CD4-positive, alpha-beta T cell treated with Interferon alpha-2 for 1 hour (primary cell): ENCODE measurements around the gene EPN2.
"Not testable (repeated sequence)": the region's sequence is repeated elsewhere in the genome, so short reads cannot be mapped to it uniquely, and the experiment has no call there.

Source experiments
- DNase-seq, 2 donors: peaks; one replicate each; pipeline ENCODE4 v3.0.0-alpha.2; 2020 to 2022

Gene EPN2

GRCh38 chr17:19269641-19270040 is 32.5 kb downstream of the EPN2 start:
- no peak for DNase-seq

- DNase-seq: no peak
Observed at GRCh38 chr17:19270347-19270703, 33.2 kb downstream of the EPN2 start.

DNA sequence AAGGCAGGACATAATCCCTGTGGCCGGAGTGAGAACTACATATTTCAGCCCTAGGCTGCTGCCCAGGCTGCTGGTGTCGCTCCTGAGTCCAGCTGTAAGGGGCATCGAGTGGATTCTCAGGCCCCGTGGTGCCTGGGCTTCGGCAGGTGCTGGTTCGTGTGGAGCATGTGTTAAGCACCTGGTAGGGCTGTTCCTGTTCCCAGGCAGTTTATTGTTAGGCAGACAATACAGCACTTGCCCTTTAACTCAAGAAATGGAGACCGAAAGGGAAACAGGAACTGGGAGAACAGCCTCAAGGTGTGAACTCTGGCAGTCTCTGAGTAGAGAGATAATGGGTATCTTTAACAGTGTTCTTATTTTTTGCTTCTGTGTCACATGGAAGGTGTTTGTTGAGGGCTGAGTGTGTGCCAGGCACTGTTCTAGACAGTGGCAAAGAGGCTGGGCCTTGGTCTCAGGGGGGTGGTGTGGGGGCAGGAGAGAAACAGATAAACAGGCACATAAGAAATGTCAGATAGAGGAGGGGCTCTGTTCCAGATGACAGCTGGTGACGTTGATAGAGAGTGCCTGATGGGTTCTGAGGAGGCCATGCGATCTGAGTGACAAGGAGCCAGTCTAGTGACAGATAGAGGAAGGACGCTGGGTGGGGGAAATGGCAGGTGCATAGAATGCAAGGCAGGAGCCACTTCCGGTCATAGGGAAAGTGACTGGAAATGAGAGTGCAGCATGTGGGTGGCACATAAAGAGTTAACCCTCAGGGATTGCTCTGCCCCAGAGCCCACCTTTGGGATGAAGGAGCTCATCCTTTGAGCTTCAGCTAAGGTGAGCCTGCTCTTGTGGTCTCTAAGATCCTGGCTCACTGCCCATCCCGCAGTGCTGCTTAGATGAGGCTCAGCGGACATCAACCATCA is 33.8 kb downstream of the EPN2 start:
- no peak for DNase-seq

- no peak for DNase-seq
Observed at GRCh38 chr17:19271780-19272357, 34.7 kb downstream of the EPN2 start.

GRCh38 chr17:19273731-19274130 is 36.6 kb downstream of the EPN2 start:
- DNase-seq: no peak

GRCh38 chr17:19274893-19275292 is 37.7 kb downstream of the EPN2 start:
- no peak for DNase-seq

- DNase-seq: no peak
Observed at GRCh38 chr17:19275457-19276127, 38.4 kb downstream of the EPN2 start.

DNA sequence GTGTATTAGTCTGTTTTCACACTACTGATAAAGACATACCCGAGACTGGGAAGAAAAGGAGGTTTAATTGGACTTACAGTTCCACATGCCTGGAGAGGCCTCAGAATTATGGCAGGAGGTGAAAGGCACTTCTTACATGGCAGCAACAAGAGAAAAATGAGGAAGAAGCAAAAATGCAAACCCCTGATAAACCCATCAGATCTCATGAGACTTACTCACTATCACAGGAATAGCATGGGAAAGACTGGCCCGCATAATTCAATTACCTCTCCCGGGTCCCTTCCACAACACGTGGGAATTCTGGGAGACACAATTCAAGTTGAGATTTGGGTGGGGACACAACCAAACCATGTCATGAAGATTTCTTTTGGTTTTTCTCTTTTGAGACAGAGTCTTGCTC is 41.1 kb downstream of the EPN2 start:
- not testable (repeated sequence) for DNase-seq

- no peak for DNase-seq
Observed at GRCh38 chr17:19278729-19279128, 41.6 kb downstream of the EPN2 start.

GRCh38 chr17:19281161-19281560 is 44.0 kb downstream of the EPN2 start:
- no peak for DNase-seq

- DNase-seq: peak in 1 of 2 donors; percentile 14
Observed at GRCh38 chr17:19284005-19284959, 47.1 kb downstream of the EPN2 start.

GRCh38 chr17:19285213-19285900 is 48.2 kb downstream of the EPN2 start:
- DNase-seq: no peak

DNA sequence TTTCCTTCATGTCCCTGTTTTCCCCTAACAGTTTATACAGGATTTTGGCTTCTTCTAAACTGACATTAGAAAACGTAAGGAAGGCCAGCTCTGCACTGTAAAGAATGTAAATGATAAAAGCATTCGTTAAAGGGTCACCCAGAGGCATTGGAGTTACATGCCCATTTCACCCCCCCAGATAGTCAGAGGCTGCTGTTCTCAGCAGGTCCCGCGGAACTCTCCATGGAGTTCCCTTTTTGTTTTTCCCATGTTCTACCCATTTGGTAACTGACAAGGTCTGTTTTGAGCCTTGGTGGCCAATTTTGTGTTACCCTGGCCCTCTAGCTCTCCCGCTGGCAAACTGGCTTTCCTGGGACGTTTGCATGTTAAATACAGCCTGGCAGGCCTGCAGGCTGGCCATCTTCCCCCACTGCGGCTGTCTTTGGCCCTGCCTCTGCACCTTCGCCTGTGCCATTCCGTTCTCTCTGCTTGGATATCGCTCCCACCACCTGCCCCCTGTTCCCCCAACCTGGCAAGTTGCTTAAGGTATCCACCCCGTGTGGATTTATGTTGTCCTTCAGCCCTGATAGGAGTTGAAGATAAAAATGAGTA is 49.7 kb downstream of the EPN2 start:
- DNase-seq: no peak

DNA sequence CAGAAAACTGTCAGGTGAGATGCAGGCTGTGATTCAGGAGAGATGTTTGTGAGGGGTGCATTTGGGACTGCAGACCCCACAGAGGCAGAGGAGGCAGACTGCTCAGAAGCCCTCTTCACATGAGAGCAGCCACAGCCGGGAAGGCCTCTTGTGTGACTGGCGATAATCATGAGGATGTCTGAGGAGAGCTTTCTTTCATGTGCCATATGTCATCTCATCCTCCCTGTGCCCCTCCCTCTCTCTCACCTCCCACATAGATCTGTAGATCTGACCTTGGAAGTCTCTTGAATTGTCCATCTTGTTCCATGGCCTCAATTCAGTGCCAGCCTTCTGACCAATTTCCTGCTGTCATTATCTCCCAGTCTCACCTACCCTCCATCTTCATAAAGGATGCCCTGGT is 50.5 kb downstream of the EPN2 start:
- no peak for DNase-seq

GRCh38 chr17:19288453-19288852 is 51.3 kb downstream of the EPN2 start:
- DNase-seq: no peak

- no peak for DNase-seq
Observed at GRCh38 chr17:19290066-19290705, 53.0 kb downstream of the EPN2 start.

- DNase-seq: no peak
Observed at GRCh38 chr17:19291646-19292376, 54.6 kb downstream of the EPN2 start.

DNA sequence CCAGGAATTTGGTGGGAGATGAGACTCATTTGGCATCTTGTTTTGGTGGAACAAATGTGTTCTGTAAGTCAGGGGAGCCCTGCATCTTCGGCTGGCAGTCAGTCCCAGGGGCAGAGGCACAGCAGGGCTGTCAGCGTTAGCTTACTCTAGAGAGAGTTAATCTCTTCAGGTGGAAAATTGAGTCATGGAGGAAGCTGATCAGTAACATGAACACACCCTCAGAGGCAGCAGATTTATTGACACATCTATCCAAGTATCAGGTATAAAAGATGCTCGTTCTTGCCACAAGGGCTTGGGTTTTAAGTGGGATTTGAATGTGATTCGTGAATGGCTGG is 55.2 kb downstream of the EPN2 start:
- DNase-seq: no peak

DNA sequence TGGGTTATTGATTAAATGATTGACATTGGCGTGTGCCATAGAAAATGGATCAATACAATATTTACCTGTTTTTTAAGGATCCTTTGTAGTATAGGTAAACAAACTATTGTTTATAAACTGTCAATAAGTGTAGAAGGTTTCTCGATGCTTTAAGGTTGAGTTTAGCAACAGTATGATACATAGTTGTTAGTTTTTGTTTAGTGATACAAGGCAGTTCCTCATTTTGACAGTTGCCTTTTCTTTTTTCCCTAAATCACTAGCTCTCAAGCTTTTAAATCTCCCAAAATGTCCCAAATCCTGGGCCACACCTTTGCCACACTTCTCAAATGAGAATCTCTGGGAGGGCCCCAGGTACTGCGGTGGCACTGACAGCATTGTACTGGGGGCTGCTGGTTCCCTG is 57.3 kb downstream of the EPN2 start:
- no peak for DNase-seq

DNA sequence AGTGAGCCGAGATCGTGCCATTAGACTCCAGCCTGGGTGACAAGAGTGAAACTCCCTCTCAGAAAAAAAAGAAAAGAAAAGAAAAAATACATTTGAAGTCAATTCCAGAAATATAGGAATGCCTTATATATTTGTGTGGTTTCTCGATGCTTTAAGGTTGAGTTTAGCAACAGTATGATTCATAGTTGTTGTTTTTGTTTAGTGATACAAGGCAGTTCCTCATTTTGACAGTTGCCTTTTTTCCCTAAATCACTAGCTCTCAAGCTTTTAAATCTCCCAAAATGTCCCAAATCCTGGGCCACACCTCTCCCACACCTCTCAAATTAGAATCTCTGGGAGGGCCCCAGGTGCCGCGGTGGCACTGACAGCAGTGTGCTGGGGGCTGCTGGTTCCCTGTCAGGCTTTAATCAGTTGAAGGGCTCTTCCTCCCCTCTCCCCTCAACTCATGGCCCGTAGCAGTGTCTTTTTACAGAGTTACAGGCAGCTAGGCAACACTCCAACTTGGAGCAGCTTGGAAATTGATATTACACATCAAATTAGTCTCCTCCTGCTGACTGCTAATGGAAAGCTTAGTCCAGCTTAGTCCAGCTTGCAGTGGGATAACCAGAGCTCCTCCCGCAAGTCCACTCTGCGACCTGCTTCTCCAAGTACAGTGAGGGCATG is 58.4 kb downstream of the EPN2 start:
- no peak for DNase-seq
